Natural killer cell treated with Interleukin-12 subunit alpha and Interleukin-12 subunit beta and Interleukin-15 and Interleukin-18, amount 100 ng/mL, for 72 hours (primary cell): ENCODE results near the gene INTS7. TPM values are rescaled to one million over a fixed set of nuclear protein-coding genes. Genes with fewer than 3 reads are reported as not detected.
"Not testable (repeated sequence)": the region's sequence is repeated elsewhere in the genome, so short reads cannot be mapped to it uniquely, and the experiment has no call there.

Source experiments
- ATAC-seq, 2 donors: fragments of 150-1000 bp; cut with Tn5 transposase in 1 of 2; sonication (Bioruptor Pico), chemical (Tn5 transposase) in 1 of 2; 2 replicates each; pipeline ENCODE4 v1.10.0; 2021
- DNase-seq: peaks from one replicate; pipeline ENCODE4 v3.0.0; 2022; ENCODE audit warnings: low spot score
- H3K27ac Mint-ChIP-seq, 2 donors: 1 replicate in 1 of 2; 2 replicates in 1 of 2; pipeline ENCODE4 v1.8.0; 2022; ENCODE audit warnings: mixed read lengths in 2 of 2, mild to moderate bottlenecking in 1 of 2, moderate library complexity in 1 of 2
- H3K27me3 Mint-ChIP-seq, 2 donors: 1 replicate in 1 of 2; 2 replicates in 1 of 2; pipeline ENCODE4 v1.8.0; 2022; ENCODE audit warnings: mixed read lengths in 2 of 2
- H3K36me3 Mint-ChIP-seq: one replicate; pipeline ENCODE4 v1.8.0; 2022; ENCODE audit warnings: mixed read lengths
- H3K4me1 Mint-ChIP-seq, 2 donors: 1 replicate in 1 of 2; 2 replicates in 1 of 2; pipeline ENCODE4 v1.8.0; 2022; ENCODE audit warnings: low read depth in 2 of 2, mixed read lengths in 2 of 2, mild to moderate bottlenecking in 1 of 2
- H3K4me3 Mint-ChIP-seq: one replicate; pipeline ENCODE4 v1.8.0; 2022; ENCODE audit warnings: mixed read lengths
- H3K9me3 Mint-ChIP-seq: 2 replicates; pipeline ENCODE4 v1.8.0; 2022; ENCODE audit warnings: mixed read lengths
- total RNA-seq, 2 donors: library from RNA; stranded (reverse); gene quantifications; one replicate each; pipeline ENCODE4 v1.2.3, GENCODE V29; 2022

Gene INTS7
- total RNA-seq, 2 donors from 2014 or later, result 32.9 to 41.8 TPM

GRCh38 chr1:211985556-211986264 lies 49.6 kb downstream of the INTS7 start:
- H3K36me3 Mint-ChIP-seq, result peaks cover 9% of the 10 kb centered on the region
- H3K27me3 Mint-ChIP-seq, result no peaks in the 10 kb centered on the region
- ATAC-seq (no peak), DNase-seq (no peak)
- H3K27ac Mint-ChIP-seq, result no peak overlapping the region
- no peaks in the 10 kb centered on the region for H3K4me1 Mint-ChIP-seq
- no peaks in the 10 kb centered on the region for H3K9me3 Mint-ChIP-seq
- no peak overlapping the region for H3K4me3 Mint-ChIP-seq

DNA sequence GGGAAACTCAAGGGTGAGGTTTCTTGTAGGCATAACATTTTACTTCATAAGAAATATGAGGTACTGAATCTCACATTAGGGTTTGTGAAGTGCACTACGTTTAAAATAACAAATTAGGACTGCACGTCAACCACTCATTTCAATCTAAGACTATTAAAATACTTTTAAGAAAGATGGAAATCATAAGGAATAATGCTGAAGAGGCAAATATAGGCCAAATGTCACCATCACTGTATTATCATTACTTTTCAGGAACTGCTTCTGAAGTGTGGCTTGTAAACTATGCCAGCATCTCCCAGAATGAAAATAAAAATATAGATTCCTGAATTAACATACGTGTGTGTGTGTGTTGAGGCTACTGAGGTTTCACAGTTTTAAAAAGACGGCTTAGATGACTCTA lies 56.8 kb downstream of the INTS7 start:
- peaks cover 27% of the 10 kb centered on the region for H3K36me3 Mint-ChIP-seq
- H3K27ac Mint-ChIP-seq, result no peak overlapping the region
- no peaks in the 10 kb centered on the region for H3K9me3 Mint-ChIP-seq
- no peaks in the 10 kb centered on the region for H3K4me1 Mint-ChIP-seq
- DNase-seq (no peak), ATAC-seq (no peak)
- no peaks in the 10 kb centered on the region for H3K27me3 Mint-ChIP-seq
- no peak overlapping the region for H3K4me3 Mint-ChIP-seq

- DNase-seq (no peak), ATAC-seq (no peak)
- no peak overlapping the region for H3K4me3 Mint-ChIP-seq
- H3K27ac Mint-ChIP-seq, result no peak overlapping the region
- no peaks in the 10 kb centered on the region for H3K4me1 Mint-ChIP-seq
- H3K9me3 Mint-ChIP-seq, result no peaks in the 10 kb centered on the region
- no peaks in the 10 kb centered on the region for H3K27me3 Mint-ChIP-seq
- H3K36me3 Mint-ChIP-seq, result peaks cover 22% of the 10 kb centered on the region
These were observed 60.0 kb downstream of the INTS7 start for GRCh38 chr1:211975152-211975941.

DNA sequence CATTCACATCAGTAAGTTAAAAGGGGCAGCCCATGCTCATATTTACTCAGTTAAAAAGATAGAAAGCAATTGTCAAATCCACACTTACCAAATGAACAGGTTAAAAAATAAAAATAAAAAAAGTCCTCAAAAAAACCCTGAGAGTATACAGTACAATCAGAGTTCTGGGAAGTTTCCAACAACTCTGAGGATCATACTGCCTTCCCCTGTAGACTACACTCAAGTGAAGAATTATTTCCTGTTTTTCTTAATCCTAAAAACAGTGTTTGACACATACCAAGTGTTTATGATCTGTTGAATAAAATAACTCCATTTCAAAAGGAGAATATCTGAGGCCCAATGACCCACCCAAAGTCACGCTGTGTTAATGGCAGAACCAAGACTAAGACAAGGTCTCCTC lies 61.8 kb downstream of the INTS7 start:
- Mint-ChIP-seq H3K27ac (no peak overlapping the region), H3K27me3 (no peaks in the 10 kb centered on the region), H3K4me1 (no peaks in the 10 kb centered on the region), H3K36me3 (peaks cover 7% of the 10 kb centered on the region), H3K4me3 (no peak overlapping the region), H3K9me3 (no peaks in the 10 kb centered on the region)
- DNase-seq (no peak), ATAC-seq (no peak)

DNA sequence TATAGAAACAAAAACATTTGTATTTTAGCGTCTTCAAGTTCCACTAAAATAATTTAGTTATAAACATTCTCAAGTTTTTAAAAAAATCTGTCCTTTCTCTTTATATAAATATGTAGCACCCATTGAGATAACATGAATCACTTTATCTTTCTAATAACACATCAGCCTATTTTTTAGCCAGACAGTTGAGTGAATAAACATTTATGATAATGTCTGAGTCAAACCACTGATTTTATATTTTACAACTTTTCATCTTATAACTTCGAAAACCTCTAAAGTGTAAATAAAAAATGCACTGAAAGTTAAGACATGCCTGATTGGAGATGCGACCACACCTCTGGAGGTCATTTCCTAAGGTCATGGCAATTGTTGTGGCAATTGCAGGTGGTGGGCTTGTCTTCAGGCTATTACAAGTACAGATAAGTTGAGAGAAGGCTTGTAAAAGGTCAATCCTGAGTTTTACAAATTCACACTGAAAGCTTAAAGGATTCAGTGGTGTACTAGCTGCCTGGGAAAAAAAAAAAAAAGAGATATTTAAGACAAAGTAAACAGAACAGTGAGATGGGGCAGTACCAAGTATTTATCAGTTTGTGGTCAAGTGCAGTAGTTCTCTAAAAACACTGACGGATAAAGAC lies 67.0 kb downstream of the INTS7 start:
- H3K4me3 Mint-ChIP-seq, result no peak overlapping the region
- peaks cover 4% of the 10 kb centered on the region for H3K9me3 Mint-ChIP-seq
- no peak for ATAC-seq
- DNase-seq, result no peak
- H3K36me3 Mint-ChIP-seq, result peaks cover 19% of the 10 kb centered on the region
- no peak overlapping the region for H3K27ac Mint-ChIP-seq
- H3K4me1 Mint-ChIP-seq, result peaks cover 17 to 18% of the 10 kb centered on the region in 2 donors
- no peaks in the 10 kb centered on the region for H3K27me3 Mint-ChIP-seq

GRCh38 chr1:211967704-211968103 lies 67.7 kb downstream of the INTS7 start:
- DNase-seq, result no peak
- H3K36me3 Mint-ChIP-seq, result peaks cover 23% of the 10 kb centered on the region
- H3K4me1 Mint-ChIP-seq, result peaks cover 20 to 21% of the 10 kb centered on the region in 2 donors
- peaks cover 6% of the 10 kb centered on the region for H3K9me3 Mint-ChIP-seq
- no peak overlapping the region for H3K4me3 Mint-ChIP-seq
- H3K27ac Mint-ChIP-seq, result no peak overlapping the region
- ATAC-seq, result no peak
- no peaks in the 10 kb centered on the region for H3K27me3 Mint-ChIP-seq

GRCh38 chr1:211965108-211965805 lies 70.1 kb downstream of the INTS7 start:
- peaks cover 23 to 24% of the 10 kb centered on the region in 2 donors for H3K4me1 Mint-ChIP-seq
- H3K27me3 Mint-ChIP-seq, result no peaks in the 10 kb centered on the region
- no peak overlapping the region for H3K4me3 Mint-ChIP-seq
- DNase-seq, result no peak
- no peak for ATAC-seq
- peaks cover 30% of the 10 kb centered on the region for H3K36me3 Mint-ChIP-seq
- peaks cover 8% of the 10 kb centered on the region for H3K9me3 Mint-ChIP-seq
- peak overlapping the region in 1 of 2 donors; percentile 34 for H3K27ac Mint-ChIP-seq

DNA sequence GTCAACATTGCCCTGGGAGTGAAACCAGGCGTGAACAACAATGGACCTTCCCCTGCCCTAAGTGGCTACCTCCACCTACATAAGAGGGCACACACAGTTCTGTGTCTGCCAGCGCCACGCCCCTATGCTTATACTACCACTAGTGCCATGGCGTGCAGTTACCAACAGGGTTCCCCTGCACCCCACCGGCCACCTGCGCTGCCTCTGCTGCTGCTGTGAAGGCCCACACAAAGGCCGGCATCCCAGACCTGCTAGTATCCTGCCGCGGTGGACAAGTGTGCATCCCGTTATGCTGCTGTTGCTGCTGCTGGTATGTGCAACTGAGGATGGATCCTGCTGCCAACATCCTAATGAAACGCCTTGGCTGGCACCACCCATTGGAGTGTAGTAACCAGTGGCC lies 75.7 kb downstream of the INTS7 start:
- Mint-ChIP-seq H3K9me3 (peaks cover 4% of the 10 kb centered on the region), H3K27ac (no peak overlapping the region), H3K27me3 (no peaks in the 10 kb centered on the region), H3K4me3 (no peak overlapping the region), H3K4me1 (peaks cover 15 to 16% of the 10 kb centered on the region in 2 donors), H3K36me3 (peaks cover 32% of the 10 kb centered on the region)
- DNase-seq, result no peak
- ATAC-seq, result no peak

- Mint-ChIP-seq H3K4me1 (peaks cover 11 to 13% of the 10 kb centered on the region in 2 donors), H3K36me3 (peaks cover 28% of the 10 kb centered on the region), H3K27me3 (no peaks in the 10 kb centered on the region), H3K9me3 (peaks cover 4% of the 10 kb centered on the region), H3K4me3 (no peak overlapping the region), H3K27ac (no peak overlapping the region)
- no peak for DNase-seq
- ATAC-seq, result no peak
These were observed 76.1 kb downstream of the INTS7 start for GRCh38 chr1:211959221-211959620.

GRCh38 chr1:211954028-211954427 lies 81.3 kb downstream of the INTS7 start:
- not testable (repeated sequence) for H3K4me3 Mint-ChIP-seq

GRCh38 chr1:211953543-211953942 lies 81.8 kb downstream of the INTS7 start:
- not testable (repeated sequence) for ATAC-seq, DNase-seq, H3K27ac Mint-ChIP-seq, H3K4me1 Mint-ChIP-seq, H3K27me3 Mint-ChIP-seq, H3K4me3 Mint-ChIP-seq, H3K9me3 Mint-ChIP-seq
- peaks cover 11% of the 10 kb centered on the region for H3K36me3 Mint-ChIP-seq

More at GRCh38 chr1:211954028-211954427, 81.3 kb downstream of the INTS7 start:
- not testable (repeated sequence) for H3K27me3 Mint-ChIP-seq, H3K4me1 Mint-ChIP-seq, H3K27ac Mint-ChIP-seq, ATAC-seq, DNase-seq, H3K9me3 Mint-ChIP-seq
- H3K36me3 Mint-ChIP-seq, result peaks cover 11% of the 10 kb centered on the region

DNA sequence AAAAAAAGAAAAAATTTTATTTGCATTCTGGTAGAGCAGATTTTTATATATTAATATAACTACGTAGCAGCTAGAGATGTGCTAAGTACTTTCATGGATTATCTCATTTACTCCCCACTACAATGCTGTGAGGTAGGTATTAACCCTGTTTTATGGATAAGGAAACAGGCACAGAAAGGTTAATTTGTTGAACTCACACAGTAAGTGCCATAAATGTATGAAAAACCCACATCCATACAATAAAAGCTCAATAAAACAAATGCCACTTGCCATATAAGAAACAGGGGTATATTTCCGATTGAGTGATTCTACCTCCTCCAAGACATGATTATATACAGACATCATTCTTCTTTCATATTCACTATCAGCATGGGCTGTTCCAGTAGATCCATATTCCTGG lies 83.1 kb downstream of the INTS7 start:
- ATAC-seq, result no peak
- no peaks in the 10 kb centered on the region for H3K9me3 Mint-ChIP-seq

DNA sequence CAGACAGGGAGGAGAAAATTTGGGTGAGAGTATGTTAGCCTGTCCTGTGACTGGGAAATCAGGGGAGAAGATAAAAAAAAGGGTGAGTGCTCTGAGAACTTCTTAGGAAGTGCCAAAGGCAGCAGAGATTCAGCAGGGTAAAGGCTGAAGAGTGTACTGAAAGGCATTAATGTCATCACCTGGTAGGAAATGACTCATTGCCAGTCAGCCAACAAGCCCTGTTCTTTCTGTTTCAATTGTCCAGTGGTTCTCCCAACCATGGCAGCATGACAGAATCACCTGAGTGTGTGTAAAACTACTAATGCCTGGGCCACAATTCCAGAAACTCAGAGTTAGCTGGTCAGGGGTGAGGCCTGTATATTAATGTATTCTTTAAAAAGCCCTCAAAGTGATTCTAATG lies 83.5 kb downstream of the INTS7 start:
- Mint-ChIP-seq H3K9me3 (no peaks in the 10 kb centered on the region), H3K27ac (peak overlapping the region in 1 of 2 donors; percentile 65), H3K4me1 (peaks cover 7% of the 10 kb centered on the region in 2 donors), H3K4me3 (no peak overlapping the region), H3K36me3 (peaks cover 7% of the 10 kb centered on the region), H3K27me3 (no peaks in the 10 kb centered on the region)
- ATAC-seq (peak; percentile 78 to 81), DNase-seq (no peak)

More for the DNA sequence above, 83.1 kb downstream of the INTS7 start:
- no peak for DNase-seq
- Mint-ChIP-seq H3K36me3 (peaks cover 11% of the 10 kb centered on the region), H3K27ac (no peak overlapping the region), H3K27me3 (no peaks in the 10 kb centered on the region), H3K4me3 (no peak overlapping the region), H3K4me1 (peaks cover 7% of the 10 kb centered on the region in 2 donors)
